K562 (cell line): ENCODE results near the gene RSPH6A. TPM values are rescaled to one million over a fixed set of nuclear protein-coding genes. Genes with fewer than 3 reads are reported as not detected.

Source experiments
- ARID3A ChIP-seq: IDR thresholded peaks from 2 replicates; pipeline ENCODE4 v1.6.1; 2012; ENCODE audit warnings: low read depth, low read length, improper control_type of control experiment, borderline replicate concordance
- LCOR ChIP-seq: sonication (generic); formaldehyde crosslinking; IDR thresholded peaks from 2 replicates; pipeline ENCODE4 v1.8.0; 2022; ENCODE audit warnings: mild to moderate bottlenecking, missing genetic modification reagents
- NCOR1 ChIP-seq: fragments of 450-650 bp; IDR thresholded peaks from 2 replicates; pipeline ENCODE4 v1.6.1; 2016; ENCODE audit warnings: mild to moderate bottlenecking, moderate library complexity
- POLR2A ChIP-seq: fragments of 450-650 bp; conservative IDR thresholded peaks from 2 replicates; pipeline ENCODE4 v1.6.1; 2016
- REST ChIP-seq, 2 experiments: fragments of 450-650 bp; formaldehyde crosslinking in 1 of 2; IDR thresholded peaks; 2 replicates each; pipeline versions ENCODE4 v1.4.0 to v1.6.1; 2014 to 2020; ENCODE audit warnings: mild to moderate bottlenecking in 2 of 2, borderline replicate concordance in 1 of 2, low read depth in 1 of 2
- SMARCE1 ChIP-seq: fragments of 450-650 bp; IDR thresholded peaks from 2 replicates; pipeline ENCODE4 v1.7.1; 2016; ENCODE audit warnings: mild to moderate bottlenecking
- SOX6 ChIP-seq: fragments of 450-650 bp; IDR thresholded peaks from 2 replicates; pipeline ENCODE4 v1.6.1; 2014; ENCODE audit warnings: mild to moderate bottlenecking
- U2AF2 ChIP-seq: fragments of 200-400 bp; formaldehyde crosslinking; optimal IDR thresholded peaks from 2 replicates; pipeline ENCODE3; 2017; ENCODE audit warnings: low read depth, mild to moderate bottlenecking, low read length
- ZBTB7A ChIP-seq: IDR thresholded peaks from 2 replicates; pipeline ENCODE4 v1.6.1; 2011; ENCODE audit warnings: low read depth, mild to moderate bottlenecking, low read length, moderate library complexity, borderline replicate concordance; ENCODE audit not compliant: control insufficient read depth
- ZNF146 ChIP-seq: IDR thresholded peaks from one replicate; pipeline ENCODE4 v1.6.1; 2018; ENCODE audit warnings: missing compliant biosample characterization; ENCODE audit not compliant: unreplicated experiment
- ZNF785 ChIP-seq: fragments of 250-450 bp; sonication (Bioruptor Pico); IDR thresholded peaks from 2 replicates; pipeline ENCODE4 v1.4.0; 2020; ENCODE audit warnings: mild to moderate bottlenecking
- polyA plus RNA-seq, 8 experiments: library from polyadenylated mRNA; depleted of rRNA in 4 of 8; stranded (reverse) in 5 of 8; unstranded in 3 of 8; fragments of >200 nt; fragmentation: Nextera tagmentation in 2 of 8; fragmentation: Illumina TruSeq in 1 of 8; extraction: Ambion mirVana in 2 of 8; extraction: Trizol in 1 of 8; gene quantifications; 2 replicates each; pipeline versions ENCODE4 v1.2.1 to v1.2.3, GENCODE V29; 2011 to 2014; ENCODE audit warnings: inconsistent platforms in 1 of 8, missing spikeins in 1 of 8
- total RNA-seq, 7 experiments: library from RNA; depleted of rRNA in 6 of 7; stranded (reverse); fragments of >200 nt in 6 of 7; fragmentation: Illumina TruSeq in 2 of 7; extraction: Trizol in 2 of 7; gene quantifications; 2 replicates each; pipeline versions ENCODE4 v1.2.1 to v1.2.3, GENCODE V29; 2011 to 2021; ENCODE audit warnings: low replicate concordance in 1 of 7
- TF ChIP-seq, protein P1 (sequence below), 2 experiments: fragments of 450-650 bp; IDR thresholded peaks; 2 replicates each; pipeline ENCODE4 v1.6.1; 2016
- TF ChIP-seq, protein P2 (sequence below): fragments of 200-800 bp; sonication (Bioruptor generic); IDR thresholded peaks from 2 replicates; pipeline ENCODE4 v1.6.1; 2017; ENCODE audit warnings: missing genetic modification characterization, missing compliant biosample characterization

RSPH6A gene
- total and polyA plus RNA-seq, 9 of the 15 experiments (the other 6 are each of a cell fraction or from before 2014, with no cell fraction given): 0.03 to 0.15 (median 0.07) TPM; not detected in 5

GRCh38 chr19:45779231-45780145, 35.6 kb downstream of the RSPH6A start (continued):
- TF ChIP-seq, protein P1, sequence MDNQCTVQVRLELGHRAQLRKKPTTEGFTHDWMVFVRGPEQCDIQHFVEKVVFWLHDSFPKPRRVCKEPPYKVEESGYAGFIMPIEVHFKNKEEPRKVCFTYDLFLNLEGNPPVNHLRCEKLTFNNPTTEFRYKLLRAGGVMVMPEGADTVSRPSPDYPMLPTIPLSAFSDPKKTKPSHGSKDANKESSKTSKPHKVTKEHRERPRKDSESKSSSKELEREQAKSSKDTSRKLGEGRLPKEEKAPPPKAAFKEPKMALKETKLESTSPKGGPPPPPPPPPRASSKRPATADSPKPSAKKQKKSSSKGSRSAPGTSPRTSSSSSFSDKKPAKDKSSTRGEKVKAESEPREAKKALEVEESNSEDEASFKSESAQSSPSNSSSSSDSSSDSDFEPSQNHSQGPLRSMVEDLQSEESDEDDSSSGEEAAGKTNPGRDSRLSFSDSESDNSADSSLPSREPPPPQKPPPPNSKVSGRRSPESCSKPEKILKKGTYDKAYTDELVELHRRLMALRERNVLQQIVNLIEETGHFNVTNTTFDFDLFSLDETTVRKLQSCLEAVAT (IDR thresholded peaks at IDR 0.05): 0 out of 4 replicates have a peak, but pooled peaks of 1 of the 2 experiments have one; percentile 23
- TF ChIP-seq SOX6 (peak; percentile 58), ZNF785 (CRISPR knock-in tag) (no peak), REST (IDR thresholded peaks at IDR 0.05; ENCODE audit: borderline replicate concordance) (peak; percentile 47), REST (CRISPR knock-in tag; IDR thresholded peaks at IDR 0.05; ENCODE audit: low read depth) (no peak), NCOR1 (no peak), SMARCE1 (0 out of 2 replicates have a peak, but pooled peaks have one; percentile 48), ZNF146 (no peak), POLR2A (0 out of 2 replicates have a peak, but pooled peaks have one; percentile 60), LCOR (CRISPR knock-in tag) (no peak), ARID3A (no peak), U2AF2 (no peak), ZBTB7A (peak; percentile 99)
- TF ChIP-seq, protein P2, sequence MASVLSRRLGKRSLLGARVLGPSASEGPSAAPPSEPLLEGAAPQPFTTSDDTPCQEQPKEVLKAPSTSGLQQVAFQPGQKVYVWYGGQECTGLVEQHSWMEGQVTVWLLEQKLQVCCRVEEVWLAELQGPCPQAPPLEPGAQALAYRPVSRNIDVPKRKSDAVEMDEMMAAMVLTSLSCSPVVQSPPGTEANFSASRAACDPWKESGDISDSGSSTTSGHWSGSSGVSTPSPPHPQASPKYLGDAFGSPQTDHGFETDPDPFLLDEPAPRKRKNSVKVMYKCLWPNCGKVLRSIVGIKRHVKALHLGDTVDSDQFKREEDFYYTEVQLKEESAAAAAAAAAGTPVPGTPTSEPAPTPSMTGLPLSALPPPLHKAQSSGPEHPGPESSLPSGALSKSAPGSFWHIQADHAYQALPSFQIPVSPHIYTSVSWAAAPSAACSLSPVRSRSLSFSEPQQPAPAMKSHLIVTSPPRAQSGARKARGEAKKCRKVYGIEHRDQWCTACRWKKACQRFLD (CRISPR knock-in tag): no peak
